ENCODE data around the gene AGPAT4. TPM values are rescaled to one million over a fixed set of nuclear protein-coding genes. Genes with fewer than 3 reads are reported as not detected.
A peak's percentile ranks its signal among the peaks of the same experiment; 100 is the strongest.
"Not testable (repeated sequence)": the region's sequence is repeated elsewhere in the genome, so short reads cannot be mapped to it uniquely, and the experiment has no call there.

The AGPAT4 gene, protein sequence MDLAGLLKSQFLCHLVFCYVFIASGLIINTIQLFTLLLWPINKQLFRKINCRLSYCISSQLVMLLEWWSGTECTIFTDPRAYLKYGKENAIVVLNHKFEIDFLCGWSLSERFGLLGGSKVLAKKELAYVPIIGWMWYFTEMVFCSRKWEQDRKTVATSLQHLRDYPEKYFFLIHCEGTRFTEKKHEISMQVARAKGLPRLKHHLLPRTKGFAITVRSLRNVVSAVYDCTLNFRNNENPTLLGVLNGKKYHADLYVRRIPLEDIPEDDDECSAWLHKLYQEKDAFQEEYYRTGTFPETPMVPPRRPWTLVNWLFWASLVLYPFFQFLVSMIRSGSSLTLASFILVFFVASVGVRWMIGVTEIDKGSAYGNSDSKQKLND
- 2.4 TPM in 2 replicates for total RNA-seq (2014; rRNA removed; shearing (Covaris generic))
- 1.5 and 3.1 TPM in 2 replicates for polyA plus RNA-seq (2014; cell fraction: nucleus; rRNA removed)

DNA sequence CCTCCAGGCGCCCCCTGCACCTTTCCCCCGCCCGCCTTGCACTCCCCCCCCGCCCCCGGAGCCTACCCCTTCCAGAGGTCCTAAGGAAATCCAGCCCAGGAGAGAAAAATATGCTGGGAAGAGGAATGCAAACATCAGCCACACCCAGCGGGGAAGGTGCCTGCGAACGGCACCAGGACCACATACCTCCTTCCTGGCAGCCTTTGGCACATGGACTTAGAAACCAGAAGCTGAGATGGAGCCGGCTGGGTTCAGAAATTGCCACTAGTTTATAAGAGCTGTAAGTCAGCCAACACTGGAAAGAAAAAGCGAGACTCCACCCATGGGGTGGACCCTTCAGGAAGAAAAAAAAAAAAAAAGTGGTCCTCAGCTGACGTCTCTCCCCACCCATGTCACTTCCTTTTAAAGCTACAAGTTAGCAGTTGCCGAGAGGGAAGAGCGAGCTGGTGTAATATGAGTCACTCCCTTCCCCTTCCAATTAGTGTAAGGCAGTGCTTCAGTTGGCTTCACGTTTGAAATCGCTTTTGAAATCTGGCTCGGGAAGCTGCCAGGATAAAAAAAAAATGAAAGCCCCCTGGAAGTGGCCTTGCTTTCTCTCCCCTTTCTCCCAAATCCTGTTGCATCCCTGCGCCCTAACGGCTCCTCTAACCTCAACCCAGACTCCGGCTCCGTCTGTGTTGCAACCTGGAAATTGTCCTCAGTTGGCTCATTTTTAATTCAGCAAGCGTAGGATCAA is at the start of gene AGPAT4:
Gene AGPAT4 (minus strand): TSS at position 310 of the 736 bp plus-strand sequence. CDS start 41,848 bp downstream, outside the sequence.
- peak; percentile 72 for DNase-seq (ENCODE audit: extremely low read depth, low read depth)

DNA sequence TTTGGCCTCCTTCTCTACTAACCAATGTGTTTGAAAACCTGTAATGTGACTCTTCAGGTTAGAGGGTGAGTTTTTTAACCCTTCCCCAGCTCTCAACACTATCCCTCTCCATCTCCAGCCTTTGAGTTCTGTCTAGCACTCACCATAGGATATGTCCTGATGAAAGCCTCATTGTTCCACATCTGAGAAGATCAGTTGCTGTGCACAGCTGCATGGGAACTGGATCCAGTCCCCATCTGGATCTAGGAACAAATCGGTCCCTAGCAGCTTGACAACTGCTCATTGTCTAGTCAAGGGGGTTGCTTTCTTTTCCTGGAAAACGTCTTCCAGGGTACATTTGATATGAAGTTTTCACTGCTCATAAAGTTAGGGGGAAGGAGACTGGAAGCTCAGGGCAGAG is 45.4 kb upstream of the AGPAT4 start:
- no peak for DNase-seq (ENCODE audit: extremely low read depth, low read depth)

DNA sequence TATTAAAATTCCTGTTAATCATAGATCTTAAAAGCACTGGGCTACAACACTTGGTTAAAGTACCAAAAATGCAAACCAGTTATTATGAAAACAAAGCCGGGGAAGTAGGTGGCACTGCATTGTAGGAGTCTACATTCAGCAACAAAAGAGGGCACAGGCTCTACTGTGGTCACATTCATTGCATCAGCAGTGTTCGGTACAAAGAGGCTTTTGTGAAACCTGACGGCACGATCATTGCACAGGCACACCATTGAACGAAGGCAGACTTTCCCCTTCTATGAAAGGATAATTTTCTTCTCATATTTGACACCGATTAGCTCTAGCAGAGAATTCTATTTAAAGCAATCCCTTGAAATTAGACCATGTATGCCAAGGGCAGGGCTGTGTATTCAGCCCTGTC is 44.6 kb upstream of the AGPAT4 start:
- DNase-seq (ENCODE audit: extremely low read depth, low read depth): no peak

- DNase-seq (ENCODE audit: extremely low read depth, low read depth): no peak
Observed at GRCh38 chr6:161316531-161316930, 42.7 kb upstream of the AGPAT4 start.

GRCh38 chr6:161315246-161315917 is 41.5 kb upstream of the AGPAT4 start:
- DNase-seq (ENCODE audit: extremely low read depth, low read depth): not testable (repeated sequence)

DNA sequence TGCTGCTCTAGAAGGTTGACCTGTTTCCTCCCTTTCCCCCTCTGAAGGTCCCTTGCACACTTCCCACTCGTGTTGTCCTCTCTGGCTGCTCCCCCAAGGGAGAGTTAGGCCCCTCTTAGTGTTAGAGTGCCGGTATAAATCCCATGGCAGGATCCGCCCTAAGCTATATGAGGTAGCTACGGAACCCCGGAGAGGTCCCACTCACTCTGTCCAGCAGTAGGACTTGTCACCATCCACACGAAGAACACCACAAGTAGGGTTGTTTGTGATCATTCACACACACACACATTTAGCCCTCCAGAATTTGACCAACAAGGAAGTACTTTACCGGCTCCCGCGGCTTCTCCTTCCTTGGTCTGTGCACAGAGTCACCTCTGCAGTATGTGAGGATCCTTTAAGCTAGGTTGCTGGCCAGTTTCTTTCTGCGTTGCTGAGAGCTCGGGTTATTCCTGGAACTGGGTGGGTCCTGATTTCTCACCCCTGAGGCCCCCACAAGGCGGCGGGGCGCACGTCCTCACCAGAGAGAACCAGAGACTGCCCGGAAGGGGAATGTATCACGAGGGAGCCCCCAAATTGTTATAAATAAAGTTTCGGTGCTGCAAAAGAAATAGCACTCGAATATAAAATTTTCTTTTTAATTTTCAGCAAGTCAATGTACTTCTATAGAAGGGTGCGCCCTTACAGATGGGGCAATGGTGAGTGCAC is 40.8 kb upstream of the AGPAT4 start:
- DNase-seq (ENCODE audit: extremely low read depth, low read depth): not testable (repeated sequence)

DNA sequence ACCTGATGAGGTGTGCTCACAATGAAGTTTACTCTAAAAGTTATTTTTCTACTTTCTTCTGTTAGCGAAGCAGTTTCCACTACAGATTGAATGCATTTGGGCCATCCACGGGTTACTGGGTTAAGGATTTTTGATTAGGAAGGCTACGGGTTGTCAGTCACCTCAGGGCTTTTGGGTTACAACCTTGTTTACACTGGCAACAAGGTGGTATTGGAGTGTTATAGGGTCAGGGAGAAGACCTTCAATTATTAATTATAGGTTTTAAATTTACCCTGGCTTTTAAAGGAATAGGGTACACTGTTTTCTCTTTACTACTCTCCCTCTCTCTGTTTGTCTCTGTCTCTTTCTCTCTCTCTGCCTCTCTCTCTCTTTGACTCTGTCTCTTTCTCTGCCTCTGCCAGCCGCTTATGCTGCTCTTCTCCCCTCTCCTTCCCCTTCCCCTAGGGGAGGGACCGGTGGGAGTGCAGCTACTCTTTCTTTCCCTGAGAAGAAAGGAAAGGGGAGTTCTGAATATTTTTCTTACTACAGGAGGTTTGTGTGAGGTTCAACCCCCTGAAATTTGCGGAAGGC is 40.2 kb upstream of the AGPAT4 start:
- DNase-seq (ENCODE audit: extremely low read depth, low read depth): no peak

- DNase-seq (ENCODE audit: extremely low read depth, low read depth): not testable (repeated sequence)
Observed at GRCh38 chr6:161313475-161313874, 39.6 kb upstream of the AGPAT4 start.

DNA sequence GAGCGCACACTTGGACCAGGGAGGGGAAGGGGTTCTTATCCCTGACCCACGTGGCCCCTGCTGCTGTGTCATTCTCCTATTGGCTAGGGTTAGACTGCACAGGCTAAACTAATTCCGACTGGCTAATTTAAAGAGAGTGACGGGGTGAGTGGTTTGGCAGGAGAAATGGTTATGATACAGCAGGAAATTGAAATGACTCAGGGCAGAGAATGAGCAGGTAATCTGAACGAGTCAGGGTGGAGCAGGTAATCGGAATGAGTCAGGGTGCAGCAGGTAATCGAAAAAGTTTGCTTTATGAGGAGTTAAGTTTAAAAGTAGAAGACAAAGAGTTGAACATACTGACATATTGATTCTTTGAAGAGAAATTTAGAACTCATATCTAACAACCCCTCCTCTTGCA is 35.9 kb upstream of the AGPAT4 start:
- DNase-seq (ENCODE audit: extremely low read depth, low read depth): not testable (repeated sequence)

GRCh38 chr6:161308075-161308655 is 34.3 kb upstream of the AGPAT4 start:
- no peak for DNase-seq (ENCODE audit: extremely low read depth, low read depth)

DNA sequence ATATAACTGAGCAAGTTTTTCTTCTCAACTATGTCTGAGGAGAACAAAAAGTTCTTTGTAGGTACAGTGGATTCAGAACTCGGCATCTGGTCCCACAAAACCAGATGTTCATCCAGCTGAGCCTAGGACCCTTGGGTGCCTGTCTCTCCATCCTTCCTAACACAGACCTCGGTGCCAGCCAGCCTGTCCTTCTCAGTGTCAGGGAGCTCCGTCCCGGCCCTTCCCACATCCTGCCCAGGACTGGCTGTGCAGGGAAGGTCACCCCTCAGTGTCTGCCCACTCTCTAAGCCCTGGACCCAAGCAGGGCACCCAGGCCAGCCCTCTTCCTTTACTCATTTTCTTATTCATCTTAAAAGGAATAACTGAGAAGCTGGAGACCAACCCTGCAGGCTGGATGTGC is 32.0 kb upstream of the AGPAT4 start:
- DNase-seq (ENCODE audit: extremely low read depth, low read depth): no peak

DNA sequence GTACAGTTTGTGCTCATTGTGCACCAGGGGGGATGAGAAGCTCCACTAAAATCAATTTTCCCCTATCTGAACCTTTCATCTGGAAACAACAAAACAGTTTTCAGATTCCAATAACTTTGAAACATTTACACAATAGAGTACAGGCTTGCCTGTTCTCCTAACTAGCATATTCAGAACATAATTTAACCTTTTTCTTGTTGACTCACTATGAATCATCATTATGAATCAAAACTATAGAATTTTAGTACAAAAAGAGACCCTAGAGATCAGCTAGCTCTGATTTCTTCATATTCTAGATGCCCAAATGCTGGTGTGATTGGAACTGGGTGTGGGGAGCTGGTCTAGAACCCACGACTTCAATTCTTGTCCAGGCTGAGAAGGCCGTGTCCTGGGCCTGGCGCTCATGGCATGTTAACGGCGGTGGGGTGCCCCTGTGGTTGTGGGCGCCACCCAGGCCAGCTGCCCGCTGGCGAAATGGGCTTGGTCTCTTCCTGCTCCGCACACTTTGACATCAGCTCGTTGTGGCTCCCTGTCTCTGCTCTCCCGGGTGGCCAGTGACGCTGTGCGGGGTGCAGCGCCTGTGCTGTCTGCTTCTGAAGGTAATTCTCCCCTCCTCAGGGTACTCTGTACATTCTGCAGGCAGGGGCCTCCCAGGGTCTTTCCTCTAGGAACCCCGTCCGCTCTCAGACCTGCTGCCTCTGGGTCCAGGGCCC is 29.9 kb upstream of the AGPAT4 start:
- DNase-seq (ENCODE audit: extremely low read depth, low read depth): no peak

- DNase-seq (ENCODE audit: extremely low read depth, low read depth): no peak
Observed at GRCh38 chr6:161302949-161303348, 29.1 kb upstream of the AGPAT4 start.

DNA sequence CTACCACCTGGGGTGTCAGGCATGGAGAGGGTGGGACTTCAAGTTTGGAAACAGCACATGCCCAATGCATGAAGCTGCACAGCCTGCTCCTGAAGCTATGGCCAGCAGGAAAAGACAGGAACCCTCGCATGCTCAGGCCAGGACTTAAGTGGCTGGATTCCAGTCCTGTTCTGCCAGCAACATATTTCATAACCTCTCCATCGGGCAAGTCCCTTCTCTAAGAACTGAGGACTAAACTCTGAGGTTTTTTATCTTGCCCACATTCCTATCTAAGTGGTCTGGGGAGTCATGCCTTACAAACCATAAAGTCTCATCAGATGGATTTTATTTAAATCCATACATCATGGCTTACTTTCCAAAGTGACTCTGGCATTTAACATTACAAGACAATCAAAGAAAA is 27.5 kb upstream of the AGPAT4 start:
- no peak for DNase-seq (ENCODE audit: extremely low read depth, low read depth)

- no peak for DNase-seq (ENCODE audit: extremely low read depth, low read depth)
Observed at GRCh38 chr6:161300823-161301222, 27.0 kb upstream of the AGPAT4 start.

DNA sequence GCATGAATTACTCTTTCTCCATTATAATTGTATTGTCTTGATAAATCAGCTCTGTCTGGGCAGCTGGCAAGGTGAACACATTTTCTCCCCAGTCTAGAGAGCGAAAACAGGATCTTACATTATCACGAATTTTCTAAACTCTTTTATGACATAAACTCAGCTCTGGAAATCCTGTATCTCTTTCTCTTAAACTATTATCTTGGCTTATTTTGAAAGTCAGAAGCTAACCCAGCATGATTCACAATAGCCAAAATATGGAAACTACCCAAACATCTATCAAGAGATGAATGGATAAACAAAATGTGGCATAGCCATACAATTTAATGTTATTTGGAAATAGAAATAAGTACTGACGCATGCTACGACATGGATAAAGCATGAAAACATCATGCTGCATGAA is 25.9 kb upstream of the AGPAT4 start:
- DNase-seq (ENCODE audit: extremely low read depth, low read depth): no peak

DNA sequence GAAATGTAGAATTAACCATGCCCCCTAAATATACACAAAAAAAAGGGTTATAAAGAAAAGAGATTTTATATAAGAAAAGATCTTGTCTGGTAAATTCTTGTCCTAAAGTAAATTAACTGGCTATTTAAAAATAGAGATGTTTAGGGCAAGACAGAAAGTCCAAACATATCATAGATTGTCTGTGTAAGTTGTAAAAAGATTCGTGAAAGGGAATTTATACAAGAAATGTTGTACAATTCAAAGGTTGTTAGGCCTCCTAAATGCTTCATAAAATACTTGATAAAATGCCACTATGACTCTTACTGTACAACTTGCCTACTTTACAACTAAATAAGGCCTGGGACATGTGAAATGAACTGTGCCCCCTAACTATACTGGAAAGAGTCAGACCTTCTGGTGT is 21.9 kb upstream of the AGPAT4 start:
- no peak for DNase-seq (ENCODE audit: extremely low read depth, low read depth)

DNA sequence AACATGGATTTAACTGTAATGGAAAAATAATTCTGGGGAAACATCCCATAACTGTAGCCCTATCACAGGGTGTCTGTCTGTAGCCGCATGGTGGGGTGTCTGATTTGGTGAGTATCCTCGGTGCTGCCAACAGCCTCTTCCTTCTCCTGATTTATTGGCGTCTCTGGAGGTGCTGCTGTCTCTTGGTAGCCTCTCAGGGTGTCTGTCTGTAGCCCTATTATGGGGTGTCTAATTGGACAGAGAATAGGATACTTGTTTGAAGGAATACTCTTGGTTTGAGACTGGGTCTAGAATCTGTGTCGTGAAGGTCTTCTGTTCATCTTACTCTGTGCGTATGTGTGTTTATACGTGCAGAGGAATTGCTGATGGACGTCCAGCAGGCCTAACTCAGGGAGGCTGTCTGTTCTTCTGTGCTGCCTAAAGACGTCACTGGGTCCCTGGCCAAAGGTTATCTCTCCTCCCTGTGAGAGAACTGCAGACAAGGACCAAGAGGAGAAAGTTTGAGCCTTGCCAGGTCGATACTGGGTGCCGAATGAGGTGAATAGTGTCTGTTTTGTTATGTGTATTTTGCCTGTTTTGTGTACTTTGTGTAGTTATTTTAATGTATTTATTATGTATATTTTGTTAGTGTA is 18.9 kb upstream of the AGPAT4 start:
- no peak for DNase-seq (ENCODE audit: extremely low read depth, low read depth)

- DNase-seq (ENCODE audit: extremely low read depth, low read depth): no peak
Observed at GRCh38 chr6:161292145-161292544, 18.3 kb upstream of the AGPAT4 start.

All from NCI-H460 (cell line).